IMR-90 (cell line): ENCODE measurements around the gene LDLRAD4. TPM values are rescaled to one million over a fixed set of nuclear protein-coding genes. Genes with fewer than 3 reads are reported as not detected.

Source experiments
- ATAC-seq: fragments of 200-7000 bp; cut with Tn5 transposase; 2 replicates; pipeline ENCODE4 v1.9.1; 2020; ENCODE audit warnings: low read depth, mild to moderate bottlenecking, moderate library complexity
- BruUV-seq: library from RNA; stranded (reverse); fragments of 400-500 nt; replicated peaks from 2 replicates; lab custom pipeline; 2021; lab: Mats Ljungman, UMichigan
- CTCF ChIA-PET: fragments of 300-600 bp; formaldehyde crosslinking; extraction: SDS; loops from one replicate; lab custom pipeline; 2021; ENCODE audit warnings: antibody characterized with exemption; lab: Yijun Ruan, JAX
- POLR2A ChIA-PET: fragments of 300-600 bp; sonication (Branson Sonifier 250); formaldehyde crosslinking; loops from one replicate; lab custom pipeline; 2022; ENCODE audit warnings: antibody characterized with exemption; ENCODE audit not compliant: unreplicated experiment; lab: Charles Lee
- DNase-seq: peaks from one replicate; pipeline ENCODE4 v3.0.0; 2013
- H2AFZ ChIP-seq: replicated peaks from 2 replicates; pipeline ENCODE3; 2013; ENCODE audit warnings: low read length, mild to moderate bottlenecking; ENCODE audit not compliant: poor library complexity
- H2AK5ac ChIP-seq: 2 replicates; pipeline ENCODE4 v1.6.1; 2013; ENCODE audit warnings: low read depth, low read length, inconsistent platforms
- H2AK9ac ChIP-seq: replicated peaks from 2 replicates; pipeline ENCODE3; 2013; ENCODE audit warnings: mild to moderate bottlenecking, low read depth, low read length, moderate library complexity; ENCODE audit not compliant: poor library complexity
- H2BK120ac ChIP-seq: 2 replicates; pipeline ENCODE4 v1.6.1; 2013; ENCODE audit warnings: low read depth, low read length, inconsistent platforms
- H2BK15ac ChIP-seq: 3 replicates; pipeline ENCODE4 v1.6.1; 2013; ENCODE audit warnings: low read depth, low read length, inconsistent platforms
- H2BK20ac ChIP-seq: 2 replicates; pipeline ENCODE4 v1.6.1; 2013; ENCODE audit warnings: low read depth, mild to moderate bottlenecking, inconsistent platforms, low read length, moderate library complexity
- H2BK5ac ChIP-seq: 2 replicates; pipeline ENCODE4 v1.6.1; 2013; ENCODE audit warnings: mild to moderate bottlenecking, low read depth, low read length, inconsistent platforms; ENCODE audit not compliant: poor library complexity, severe bottlenecking
- H3K14ac ChIP-seq: replicated peaks from 2 replicates; pipeline ENCODE4 v1.6.1; 2013; ENCODE audit warnings: low read depth, low read length, inconsistent platforms
- H3K18ac ChIP-seq: 2 replicates; pipeline ENCODE4 v1.6.1; 2013; ENCODE audit warnings: low read depth, low read length, control low read depth
- H3K23ac ChIP-seq: 2 replicates; pipeline ENCODE4 v1.6.1; 2013; ENCODE audit warnings: low read depth, low read length, inconsistent platforms
- H3K27ac ChIP-seq: 2 replicates; pipeline ENCODE4 v1.5.1; 2013; ENCODE audit warnings: mild to moderate bottlenecking, control low read depth, low read length; ENCODE audit not compliant: insufficient read depth
- H3K27me3 ChIP-seq: 2 replicates; pipeline ENCODE4 v1.6.1; 2013; ENCODE audit warnings: low read length; ENCODE audit not compliant: control insufficient read depth, insufficient read depth
- H3K36me3 ChIP-seq: 2 replicates; pipeline ENCODE4 v1.6.1; 2013; ENCODE audit warnings: low read length, mixed read lengths; ENCODE audit not compliant: control insufficient read depth, insufficient read depth
- H3K4ac ChIP-seq: 2 replicates; pipeline ENCODE4 v1.6.1; 2013; ENCODE audit warnings: low read depth, low read length, inconsistent platforms
- H3K4me1 ChIP-seq: 2 replicates; pipeline ENCODE4 v1.6.1; 2013; ENCODE audit warnings: low read length, mixed read lengths; ENCODE audit not compliant: control insufficient read depth, insufficient read depth
- H3K4me2 ChIP-seq: 2 replicates; pipeline ENCODE4 v1.6.1; 2013; ENCODE audit warnings: low read depth, mild to moderate bottlenecking, control low read depth, low read length, moderate library complexity
- H3K4me3 ChIP-seq: 2 replicates; pipeline ENCODE4 v1.5.1; 2013; ENCODE audit warnings: low read depth, mild to moderate bottlenecking, control low read depth, low read length, moderate library complexity; ENCODE audit not compliant: insufficient read depth
- H3K56ac ChIP-seq: 2 replicates; pipeline ENCODE4 v1.6.1; 2013; ENCODE audit warnings: low read length, inconsistent platforms; ENCODE audit not compliant: insufficient read depth; ENCODE audit errors: extremely low read depth
- H3K79me1 ChIP-seq, 2 experiments: 2 replicates each; pipeline ENCODE4 v1.6.1; 2013; ENCODE audit warnings: low read length in 2 of 2, inconsistent platforms in 1 of 2, low read depth in 1 of 2
- H3K9ac ChIP-seq: 2 replicates; pipeline ENCODE4 v1.6.1; 2013; ENCODE audit warnings: low read depth, low read length, control low read depth
- H3K9me1 ChIP-seq: 2 replicates; pipeline ENCODE4 v1.6.1; 2013; ENCODE audit warnings: low read length, inconsistent platforms; ENCODE audit not compliant: insufficient read depth
- H3K9me3 ChIP-seq: 2 replicates; pipeline ENCODE4 v1.6.1; 2013; ENCODE audit warnings: low read length; ENCODE audit not compliant: control insufficient read depth, insufficient read depth
- H4K20me1 ChIP-seq: 2 replicates; pipeline ENCODE4 v1.6.1; 2013; ENCODE audit warnings: low read length, inconsistent platforms; ENCODE audit not compliant: insufficient read depth
- H4K5ac ChIP-seq: 2 replicates; pipeline ENCODE4 v1.6.1; 2013; ENCODE audit warnings: mild to moderate bottlenecking, low read depth, low read length, control low read depth
- H4K8ac ChIP-seq, 2 experiments: 2 replicates each; pipeline ENCODE4 v1.6.1; 2013; ENCODE audit warnings: low read depth in 2 of 2, low read length in 2 of 2, control low read depth in 1 of 2, inconsistent platforms in 1 of 2
- H4K91ac ChIP-seq: 2 replicates; pipeline ENCODE4 v1.6.1; 2013; ENCODE audit warnings: low read depth, low read length, inconsistent platforms; ENCODE audit not compliant: insufficient read depth
- BHLHE40 ChIP-seq: fragments of 150-350 bp; IDR thresholded peaks from 2 replicates; pipeline ENCODE4 v1.6.1; 2016; ENCODE audit warnings: mild to moderate bottlenecking, low read depth, low read length
- CEBPB ChIP-seq: IDR thresholded peaks from 2 replicates; pipeline ENCODE4 v1.6.1; 2012; ENCODE audit warnings: low read depth, low read length, improper control_type of control experiment
- MAFK ChIP-seq: IDR thresholded peaks from 2 replicates; pipeline ENCODE4 v1.6.1; 2012; ENCODE audit warnings: low read depth, low read length, improper control_type of control experiment
- MAZ ChIP-seq: IDR thresholded peaks from 2 replicates; pipeline ENCODE4 v1.6.1; 2012; ENCODE audit warnings: low read depth, mild to moderate bottlenecking, low read length, improper control_type of control experiment, moderate library complexity, borderline replicate concordance
- MXI1 ChIP-seq: IDR thresholded peaks from 2 replicates; pipeline ENCODE4 v1.6.1; 2012; ENCODE audit warnings: low read depth, mild to moderate bottlenecking, low read length, moderate library complexity, borderline replicate concordance
- NFE2L2 ChIP-seq: fragments of 150-350 bp; IDR thresholded peaks from 2 replicates; pipeline ENCODE4 v1.6.1; 2016; ENCODE audit warnings: low read depth, mild to moderate bottlenecking, low read length
- POLR2A ChIP-seq: IDR thresholded peaks from 2 replicates; pipeline ENCODE4 v1.6.1; 2012; ENCODE audit warnings: mild to moderate bottlenecking, low read depth, low read length
- RAD21 ChIP-seq: IDR thresholded peaks from 2 replicates; pipeline ENCODE4 v1.6.1; 2012; ENCODE audit warnings: low read length, improper control_type of control experiment
- RCOR1 ChIP-seq: IDR thresholded peaks from 2 replicates; pipeline ENCODE4 v1.6.1; 2012; ENCODE audit warnings: mild to moderate bottlenecking, low read length, improper control_type of control experiment; ENCODE audit not compliant: insufficient replicate concordance
- RFX5 ChIP-seq: IDR thresholded peaks from 2 replicates; pipeline ENCODE4 v1.8.0; 2012; ENCODE audit warnings: low read depth, mild to moderate bottlenecking, low read length, moderate library complexity
- WGBS, 2 experiments: methylation state at CpG; one replicate each; pipeline versions ENCODE4 v1.1.5 to v1.1.7; 2013; ENCODE audit warnings: missing lambda C conversion rate in 2 of 2; ENCODE audit not compliant: insufficient read length in 1 of 2; ENCODE audit errors: extremely low coverage in 2 of 2; 5-methylcytosine and 5-hydroxymethylcytosine counted together
- dilution Hi-C: fragments of 300-500 bp; cut with HindIII; formaldehyde crosslinking; loops from one replicate; pipeline ENCODE4 v1.14.3; 2018; ENCODE audit warnings: low sequenced_read_pairs; ENCODE audit not compliant: unreplicated experiment
- in situ Hi-C: fragments of 300-500 bp; cut with MboI; formaldehyde crosslinking; loops from 3 replicates; pipeline ENCODE4 v1.14.3; 2019; ENCODE audit warnings: low sequenced_read_pairs, inconsistent platforms, mixed read lengths
- intact Hi-C: fragments of 100-400 bp; cut with micrococcal nuclease; formaldehyde crosslinking; loops from 2 replicates; pipeline ENCODE4 v1.10.0; 2022
- polyA plus RNA-seq, 3 experiments: library from polyadenylated mRNA; depleted of rRNA; stranded (reverse); fragments of >200 nt; gene quantifications; 2 replicates each; pipeline ENCODE4 v1.2.3, GENCODE V29; 2012; ENCODE audit warnings: low replicate concordance in 1 of 3
- total RNA-seq: library from RNA; depleted of rRNA; stranded (reverse); fragments of >200 nt; gene quantifications from 2 replicates; pipeline ENCODE4 v1.2.3, GENCODE V29; 2012
- TF ChIP-seq, protein P1 (sequence below): fragments of 150-350 bp; IDR thresholded peaks from 2 replicates; pipeline ENCODE4 v1.6.1; 2017; ENCODE audit warnings: mild to moderate bottlenecking, antibody characterized with exemption, low read length, low read depth
- TF ChIP-seq, protein P2 (sequence below): fragments of 150-350 bp; IDR thresholded peaks from 2 replicates; pipeline ENCODE4 v1.6.1; 2016; ENCODE audit warnings: low read depth, mild to moderate bottlenecking, low read length, moderate library complexity, borderline replicate concordance

LDLRAD4 gene
- total and polyA plus RNA-seq, 2 of the 4 experiments (the other 2 are of a cell fraction) = not detected

DNA sequence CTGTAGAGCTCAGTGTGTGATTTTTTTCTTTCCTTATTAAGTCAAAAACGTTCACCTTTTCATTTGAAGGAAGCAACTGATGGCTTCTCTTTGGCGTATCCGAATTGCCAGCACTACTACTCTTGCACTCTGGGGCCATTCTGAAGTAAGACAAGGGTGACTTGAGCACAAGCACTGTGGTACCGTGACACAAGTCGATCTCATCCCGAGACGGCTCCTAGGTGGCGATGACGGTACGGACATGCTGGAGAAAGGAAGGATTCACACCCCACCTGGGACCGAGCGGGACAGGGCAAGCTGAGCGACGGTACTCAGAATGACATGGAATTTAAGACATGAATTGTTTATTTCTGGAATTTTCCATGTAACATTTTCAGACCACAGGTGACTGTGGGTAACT is 36.8 kb upstream of the LDLRAD4 start:
- H2AFZ ChIP-seq = no peak overlapping the region
- no peak overlapping the region for H3K9ac ChIP-seq
- H4K91ac ChIP-seq = no peak overlapping the region
- H2BK5ac ChIP-seq = no peak overlapping the region
- H4K20me1 ChIP-seq = no peaks in the 10 kb centered on the region
- H3K9me1 ChIP-seq = no peaks in the 10 kb centered on the region
- H3K4ac ChIP-seq = no peak overlapping the region
- no peak overlapping the region for H4K5ac ChIP-seq
- no peak for ATAC-seq
- H3K14ac ChIP-seq = no peak overlapping the region
- no TSS peak for BruUV-seq
- no peak overlapping the region for H3K56ac ChIP-seq
- H3K23ac ChIP-seq = no peak overlapping the region
- no peaks in the 10 kb centered on the region for H3K36me3 ChIP-seq
- no peak overlapping the region for H2BK120ac ChIP-seq
- H3K4me2 ChIP-seq = no peak overlapping the region
- H4K8ac ChIP-seq = no peak overlapping the region
- ChIA-PET POLR2A (no interaction called here), CTCF (no interaction called here)
- no peaks in the 10 kb centered on the region for H3K4me1 ChIP-seq
- DNase-seq = no peak
- intact Hi-C loops = no loop called here
- TF ChIP-seq NFE2L2 = no peak
- no peak for TF ChIP-seq RFX5
- TF ChIP-seq MAZ = no peak
- TF ChIP-seq, protein P1, sequence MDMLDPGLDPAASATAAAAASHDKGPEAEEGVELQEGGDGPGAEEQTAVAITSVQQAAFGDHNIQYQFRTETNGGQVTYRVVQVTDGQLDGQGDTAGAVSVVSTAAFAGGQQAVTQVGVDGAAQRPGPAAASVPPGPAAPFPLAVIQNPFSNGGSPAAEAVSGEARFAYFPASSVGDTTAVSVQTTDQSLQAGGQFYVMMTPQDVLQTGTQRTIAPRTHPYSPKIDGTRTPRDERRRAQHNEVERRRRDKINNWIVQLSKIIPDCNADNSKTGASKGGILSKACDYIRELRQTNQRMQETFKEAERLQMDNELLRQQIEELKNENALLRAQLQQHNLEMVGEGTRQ = no peak
- no peak for TF ChIP-seq RAD21
- TF ChIP-seq BHLHE40 = no peak
- TF ChIP-seq MXI1 = no peak
- TF ChIP-seq CEBPB = no peak
- TF ChIP-seq, protein P2, sequence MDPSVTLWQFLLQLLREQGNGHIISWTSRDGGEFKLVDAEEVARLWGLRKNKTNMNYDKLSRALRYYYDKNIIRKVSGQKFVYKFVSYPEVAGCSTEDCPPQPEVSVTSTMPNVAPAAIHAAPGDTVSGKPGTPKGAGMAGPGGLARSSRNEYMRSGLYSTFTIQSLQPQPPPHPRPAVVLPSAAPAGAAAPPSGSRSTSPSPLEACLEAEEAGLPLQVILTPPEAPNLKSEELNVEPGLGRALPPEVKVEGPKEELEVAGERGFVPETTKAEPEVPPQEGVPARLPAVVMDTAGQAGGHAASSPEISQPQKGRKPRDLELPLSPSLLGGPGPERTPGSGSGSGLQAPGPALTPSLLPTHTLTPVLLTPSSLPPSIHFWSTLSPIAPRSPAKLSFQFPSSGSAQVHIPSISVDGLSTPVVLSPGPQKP = no peak
- no peak for TF ChIP-seq RCOR1
- no peak for TF ChIP-seq MAFK
- no peak for TF ChIP-seq POLR2A
- dilution Hi-C loops = no loop called here
- no peak overlapping the region for H3K4me3 ChIP-seq
- H3K9me3 ChIP-seq = no peaks in the 10 kb centered on the region
- peaks cover 22% of the 10 kb centered on the region for H3K27me3 ChIP-seq
- H3K79me1 ChIP-seq = no peaks in the 10 kb centered on the region
- no peak overlapping the region for H3K27ac ChIP-seq
- H2BK20ac ChIP-seq = no peak overlapping the region
- in situ Hi-C loops = no loop called here
- H2AK9ac ChIP-seq = no peak overlapping the region
- no peak overlapping the region for H2BK15ac ChIP-seq
- H2AK5ac ChIP-seq = no peak overlapping the region
- no peak overlapping the region for H3K18ac ChIP-seq
- WGBS, 2 experiments = 81% methylated on average over 4 of the region's 14 CpGs; no CpG with 5 or more reads in 1 of the 2 experiments
